Activated T-cell treated with anti-CD3 and anti-CD28 coated beads, Interleukin-2, amount 50 U/mL, for 48 hours (primary cell): ENCODE results near the gene TLR3.
"Not testable (repeated sequence)": the region's sequence is repeated elsewhere in the genome, so short reads cannot be mapped to it uniquely, and the experiment has no call there.

ENCODE experiments used
- DNase-seq, 2 experiments: peaks; one replicate each; pipeline ENCODE4 v3.0.0-alpha.2; 2020

The TLR3 gene

GRCh38 chr4:186068581-186069348 is at the start of gene TLR3:
Gene TLR3 (plus strand): TSS chr4:186069156. CDS start chr4:186076620, 7,464 bp downstream.
- DNase-seq, result no peak

- no peak for DNase-seq
These were observed 49.7 kb upstream of the TLR3 start for GRCh38 chr4:186019269-186019668.

- no peak for DNase-seq
These were observed 48.7 kb upstream of the TLR3 start for GRCh38 chr4:186020106-186020792.

GRCh38 chr4:186020793-186021407 is 48.1 kb upstream of the TLR3 start:
- no peak for DNase-seq

- no peak for DNase-seq
These were observed 47.3 kb upstream of the TLR3 start for GRCh38 chr4:186021461-186022167.

- DNase-seq, result no peak
These were observed 45.0 kb upstream of the TLR3 start for GRCh38 chr4:186023975-186024374.

GRCh38 chr4:186024637-186025407 is 44.1 kb upstream of the TLR3 start:
- no peak for DNase-seq

GRCh38 chr4:186025408-186025690 is 43.6 kb upstream of the TLR3 start:
- no peak for DNase-seq

GRCh38 chr4:186027405-186027804 is 41.6 kb upstream of the TLR3 start:
- no peak for DNase-seq

- no peak for DNase-seq
These were observed 39.2 kb upstream of the TLR3 start for GRCh38 chr4:186029571-186030398.

- DNase-seq, result no peak
These were observed 38.6 kb upstream of the TLR3 start for GRCh38 chr4:186030399-186030775.

- no peak for DNase-seq
These were observed 38.2 kb upstream of the TLR3 start for GRCh38 chr4:186030795-186031194.

- DNase-seq, result no peak
These were observed 36.7 kb upstream of the TLR3 start for GRCh38 chr4:186032259-186032658.

GRCh38 chr4:186033027-186033426 is 35.9 kb upstream of the TLR3 start:
- DNase-seq, result no peak

GRCh38 chr4:186034613-186035012 is 34.3 kb upstream of the TLR3 start:
- DNase-seq, result not testable (repeated sequence)

- no peak for DNase-seq
These were observed 31.9 kb upstream of the TLR3 start for GRCh38 chr4:186036976-186037581.

GRCh38 chr4:186037692-186038658 is 31.0 kb upstream of the TLR3 start:
- no peak for DNase-seq

GRCh38 chr4:186039697-186040096 is 29.3 kb upstream of the TLR3 start:
- DNase-seq, result no peak

- DNase-seq, result no peak
These were observed 28.6 kb upstream of the TLR3 start for GRCh38 chr4:186040316-186040715.

GRCh38 chr4:186047501-186047900 is 21.5 kb upstream of the TLR3 start:
- DNase-seq, result not testable (repeated sequence)
